Esophagus squamous epithelium (tissue), 5 donors: ENCODE measurements around the gene HDAC8. TPM values are rescaled to one million over a fixed set of nuclear protein-coding genes. Genes with fewer than 3 reads are reported as not detected.

ENCODE experiments used
- DNase-seq: peaks from one replicate; lab custom pipeline; 2025; lab: John Stamatoyannopoulos, UW
- H3K27ac ChIP-seq, 4 donors: fragments of 200-600 bp; sonication (generic); one replicate each; pipeline ENCODE4 v1.5.1; 2016 to 2019; ENCODE audit warnings: mild to moderate bottlenecking in 1 of 4
- H3K27me3 ChIP-seq, 4 donors: fragments of 200-600 bp; sonication (generic); 1 replicate in 3 of 4; 2 replicates in 1 of 4; pipeline versions ENCODE4 v1.5.1 to v1.6.0; 2017 to 2021; ENCODE audit warnings: antibody characterized with exemption in 1 of 4
- H3K36me3 ChIP-seq, 3 donors: fragments of 200-600 bp; sonication (generic); one replicate each; pipeline ENCODE4 v1.5.1; 2016 to 2019
- H3K4me1 ChIP-seq, 3 donors: fragments of 200-600 bp; sonication (generic); one replicate each; pipeline ENCODE4 v1.5.1; 2017 to 2019
- H3K4me3 ChIP-seq, 4 donors: fragments of 200-600 bp; sonication (generic); 1 replicate in 3 of 4; 2 replicates in 1 of 4; pipeline ENCODE4 v1.5.1; 2016 to 2019; ENCODE audit warnings: mild to moderate bottlenecking in 2 of 4, moderate library complexity in 1 of 4
- H3K9me3 ChIP-seq, 3 donors: fragments of 200-600 bp; sonication (generic); one replicate each; pipeline ENCODE4 v1.5.1; 2016 to 2019
- POLR2A ChIP-seq, 4 donors: fragments of 450-650 bp; IDR thresholded peaks; one replicate each; pipeline ENCODE4 v1.6.1; 2017; ENCODE audit warnings: antibody characterized with exemption in 4 of 4, mild to moderate bottlenecking in 4 of 4, moderate library complexity in 3 of 4
- WGBS, 2 donors: methylation state at CpG; one replicate each; pipeline ENCODE4 v1.1.5; 2018; 5-methylcytosine and 5-hydroxymethylcytosine counted together
- intact Hi-C: fragments of 100-400 bp; cut with DNase I; formaldehyde crosslinking; loops from one replicate; pipeline ENCODE4 v1.15.0; 2022
- total RNA-seq, 4 donors: library from RNA; depleted of rRNA; stranded (reverse); fragments of >200 nt; gene quantifications; one replicate each; pipeline ENCODE4 v1.1.0, GENCODE V29; 2016
- TF ChIP-seq, protein P1 (sequence below), 6 experiments: fragments of 450-650 bp in 4 of 6; fragments of 200-600 bp in 2 of 6; sonication (generic) in 2 of 6; IDR thresholded peaks; one replicate each; pipeline ENCODE4 v1.5.1; 2016 to 2019; ENCODE audit warnings: antibody characterized with exemption in 6 of 6, mild to moderate bottlenecking in 4 of 6, moderate library complexity in 4 of 6
- donor health status: DM: yes; HTN: yes; CAD: no.

HDAC8 gene
- total RNA-seq, 4 donors from 2014 or later: 16.8 to 26.9 (median 18.0) TPM

GRCh38 chrX:72392816-72393800 lies 179.5 kb downstream of the HDAC8 start:
- Histone ChIP-seq H3K4me1 (peaks cover 0 to 15% (median 0%) of the 10 kb centered on the region in 3 donors), H3K36me3 (no peaks in the 10 kb centered on the region), H3K4me3 (no peak overlapping the region), H3K9me3 (no peaks in the 10 kb centered on the region), H3K27me3 (no peaks in the 10 kb centered on the region), H3K27ac (no peak overlapping the region)
- TF ChIP-seq, protein P1, sequence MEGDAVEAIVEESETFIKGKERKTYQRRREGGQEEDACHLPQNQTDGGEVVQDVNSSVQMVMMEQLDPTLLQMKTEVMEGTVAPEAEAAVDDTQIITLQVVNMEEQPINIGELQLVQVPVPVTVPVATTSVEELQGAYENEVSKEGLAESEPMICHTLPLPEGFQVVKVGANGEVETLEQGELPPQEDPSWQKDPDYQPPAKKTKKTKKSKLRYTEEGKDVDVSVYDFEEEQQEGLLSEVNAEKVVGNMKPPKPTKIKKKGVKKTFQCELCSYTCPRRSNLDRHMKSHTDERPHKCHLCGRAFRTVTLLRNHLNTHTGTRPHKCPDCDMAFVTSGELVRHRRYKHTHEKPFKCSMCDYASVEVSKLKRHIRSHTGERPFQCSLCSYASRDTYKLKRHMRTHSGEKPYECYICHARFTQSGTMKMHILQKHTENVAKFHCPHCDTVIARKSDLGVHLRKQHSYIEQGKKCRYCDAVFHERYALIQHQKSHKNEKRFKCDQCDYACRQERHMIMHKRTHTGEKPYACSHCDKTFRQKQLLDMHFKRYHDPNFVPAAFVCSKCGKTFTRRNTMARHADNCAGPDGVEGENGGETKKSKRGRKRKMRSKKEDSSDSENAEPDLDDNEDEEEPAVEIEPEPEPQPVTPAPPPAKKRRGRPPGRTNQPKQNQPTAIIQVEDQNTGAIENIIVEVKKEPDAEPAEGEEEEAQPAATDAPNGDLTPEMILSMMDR (IDR thresholded peaks at IDR 0.05): no peak
- no peak for TF ChIP-seq POLR2A (IDR thresholded peaks at IDR 0.05)
- no peak for DNase-seq
- intact Hi-C loops: no loop called here
- WGBS, 2 donors: 61 to 85% methylated on average over 10 to 11 of the region's 11 CpGs

DNA sequence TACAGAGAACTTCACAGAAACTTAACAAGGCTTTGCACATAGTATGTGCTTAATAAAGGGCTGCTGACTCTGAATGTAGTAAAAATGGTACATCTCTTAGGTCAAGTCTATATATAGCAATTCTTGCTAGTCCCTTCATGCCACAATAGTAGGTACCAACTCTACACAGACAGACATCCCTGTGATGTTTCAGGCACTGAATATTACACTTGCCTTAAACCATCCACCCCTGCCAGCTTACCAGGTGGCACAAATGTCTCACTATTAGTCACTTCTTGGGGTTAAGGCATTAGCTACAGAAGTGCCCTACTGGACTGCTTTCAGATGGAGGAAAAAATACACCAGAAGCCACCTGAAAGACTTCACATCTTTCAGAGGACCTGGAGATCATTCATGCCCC lies 180.6 kb downstream of the HDAC8 start:
- H3K9me3 ChIP-seq: no peaks in the 10 kb centered on the region
- no peak overlapping the region for H3K27ac ChIP-seq
- DNase-seq: no peak
- H3K4me1 ChIP-seq: peaks cover 0 to 15% (median 0%) of the 10 kb centered on the region in 3 donors
- H3K36me3 ChIP-seq: no peaks in the 10 kb centered on the region
- TF ChIP-seq, protein P1 (IDR thresholded peaks at IDR 0.05): no peak
- TF ChIP-seq POLR2A (IDR thresholded peaks at IDR 0.05): no peak
- no peaks in the 10 kb centered on the region for H3K27me3 ChIP-seq
- H3K4me3 ChIP-seq: no peak overlapping the region
- intact Hi-C loops: no loop called here

- whole genome bisulfite sequencing, 2 donors: 55 to 89% methylated on average over 3 of the region's 3 CpGs
- no peaks in the 10 kb centered on the region for H3K9me3 ChIP-seq
- intact Hi-C loops: no loop called here
- H3K27me3 ChIP-seq: no peaks in the 10 kb centered on the region
- DNase-seq: no peak
- no peaks in the 10 kb centered on the region for H3K36me3 ChIP-seq
- no peak for TF ChIP-seq POLR2A (IDR thresholded peaks at IDR 0.05)
- H3K27ac ChIP-seq: no peak overlapping the region
- H3K4me1 ChIP-seq: peaks cover 0 to 4% (median 0%) of the 10 kb centered on the region in 3 donors
- no peak overlapping the region for H3K4me3 ChIP-seq
Observed at GRCh38 chrX:72387247-72387646, 185.4 kb downstream of the HDAC8 start.

GRCh38 chrX:72382202-72382595 lies 190.4 kb downstream of the HDAC8 start:
- H3K4me1 ChIP-seq: peaks cover 0 to 14% (median 0%) of the 10 kb centered on the region in 3 donors
- H3K9me3 ChIP-seq: no peaks in the 10 kb centered on the region

DNA sequence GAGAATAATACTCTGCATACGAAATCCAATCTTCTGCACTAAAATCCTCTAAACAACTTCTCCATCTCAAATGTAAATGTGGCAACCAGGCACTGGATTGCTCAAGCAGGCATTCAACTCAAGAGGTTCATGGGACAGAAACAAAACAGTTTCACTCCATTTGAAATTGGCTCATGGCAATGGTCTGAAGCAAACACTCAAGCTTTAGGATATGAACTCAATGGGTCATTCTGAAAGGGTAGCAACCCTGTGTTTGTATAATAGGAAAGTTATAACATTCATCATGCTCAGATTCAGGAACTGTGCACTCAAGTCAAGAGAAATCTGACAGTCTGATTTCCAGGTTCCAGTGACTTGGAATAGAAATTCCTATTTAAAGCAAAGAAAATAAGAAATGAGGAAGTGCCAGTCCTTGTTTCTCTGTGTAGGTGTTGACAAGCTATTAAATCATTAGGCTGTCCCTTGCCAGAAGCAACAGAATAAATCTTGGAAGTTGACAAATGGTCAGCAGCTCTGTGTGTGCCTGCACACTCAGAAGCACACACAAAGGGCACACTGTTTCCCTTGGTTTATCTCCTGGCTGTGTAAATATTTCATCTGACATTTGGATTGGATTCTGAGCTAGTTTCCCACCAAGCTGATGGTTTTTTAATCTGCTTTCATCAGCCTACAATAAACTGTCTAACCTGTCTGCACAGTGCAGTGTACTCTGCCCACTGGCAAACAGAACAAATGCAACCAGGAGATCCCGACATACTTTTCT lies 191.0 kb downstream of the HDAC8 start:
- WGBS, 2 donors: 51 to 67% methylated on average over 2 of the region's 2 CpGs
- intact Hi-C loops: no loop called here
- DNase-seq: no peak

More at GRCh38 chrX:72382202-72382595, 190.4 kb downstream of the HDAC8 start:
- Histone ChIP-seq H3K27ac (peak overlapping the region in 1 of 4 donors; percentile 17), H3K27me3 (no peaks in the 10 kb centered on the region), H3K4me3 (no peak overlapping the region), H3K36me3 (no peaks in the 10 kb centered on the region)
- DNase-seq: no peak
- WGBS, 2 donors: 18 to 55% methylated on average over 2 to 4 of the region's 4 CpGs
- TF ChIP-seq, protein P1 (IDR thresholded peaks at IDR 0.05): no peak
- no peak for TF ChIP-seq POLR2A (IDR thresholded peaks at IDR 0.05)
- intact Hi-C loops: no loop called here

More for the DNA sequence above, 191.0 kb downstream of the HDAC8 start:
- peak overlapping the region in 1 of 4 donors; percentile 17 for H3K27ac ChIP-seq
- H3K4me3 ChIP-seq: no peak overlapping the region
- H3K36me3 ChIP-seq: no peaks in the 10 kb centered on the region
- H3K4me1 ChIP-seq: peaks cover 0 to 14% (median 0%) of the 10 kb centered on the region in 3 donors
- H3K27me3 ChIP-seq: no peaks in the 10 kb centered on the region
- TF ChIP-seq, protein P1 (IDR thresholded peaks at IDR 0.05): no peak
- TF ChIP-seq POLR2A (IDR thresholded peaks at IDR 0.05): no peak
- H3K9me3 ChIP-seq: no peaks in the 10 kb centered on the region
